ENCODE measurements around the gene SYT7. TPM values are rescaled to one million over a fixed set of nuclear protein-coding genes. Genes with fewer than 3 reads are reported as not detected.

Gene SYT7
- total RNA-seq, 4 donors from 2014 or later: 5.4 to 8.4 (median 7.5) TPM

DNA sequence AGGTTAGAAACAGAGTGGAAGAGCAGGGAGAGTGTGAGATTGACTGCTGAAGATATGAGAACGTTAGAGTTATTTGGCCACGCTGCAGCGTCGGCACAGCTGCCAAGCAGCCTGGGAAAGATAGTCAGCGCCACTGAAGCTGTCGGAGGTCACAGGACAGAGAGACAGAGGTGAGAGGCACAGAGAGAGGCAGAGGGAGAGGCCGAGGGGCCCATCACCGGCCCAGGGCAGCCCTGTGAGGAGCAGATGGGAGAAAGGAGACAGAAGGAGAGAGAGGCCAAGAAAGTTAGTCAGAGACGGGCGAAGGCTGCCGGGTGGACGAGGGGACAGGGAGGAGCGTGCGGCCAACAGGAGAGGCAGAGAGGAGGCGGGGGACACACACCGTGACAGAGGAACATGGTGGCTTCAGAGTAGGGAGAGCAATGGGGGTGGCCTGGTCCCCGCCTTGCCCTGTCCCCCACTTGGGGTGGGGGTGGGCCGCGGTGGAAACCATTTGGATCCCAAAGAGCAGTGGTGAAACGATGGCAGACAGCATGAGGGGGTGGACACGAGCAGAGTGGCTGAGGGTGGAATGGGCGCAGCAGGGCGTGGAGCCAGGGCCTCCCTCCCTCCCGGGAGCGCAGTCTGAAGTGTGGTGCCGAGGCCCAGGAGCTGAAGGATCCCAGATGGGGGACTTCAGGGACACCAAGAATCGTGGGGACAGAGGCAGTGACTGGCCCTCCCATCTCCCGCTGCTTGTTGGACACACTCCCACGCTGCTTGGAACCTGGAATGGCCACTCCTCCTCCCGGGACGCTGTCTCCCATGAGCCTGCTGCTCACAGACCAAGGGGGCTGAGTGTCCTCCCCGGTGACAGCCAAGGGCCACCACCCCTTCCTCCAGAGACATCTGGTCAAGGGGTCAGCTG lies 45.7 kb downstream of the SYT7 start:
- 72% methylated on average over 31 of the region's 32 CpGs for WGBS
- H3K9me3 ChIP-seq: no peaks in the 10 kb centered on the region
- H3K4me3 ChIP-seq: no peak overlapping the region
- TF ChIP-seq POLR2AphosphoS5 (IDR thresholded peaks at IDR 0.05): no peak
- H3K27me3 ChIP-seq: peaks cover 5% of the 10 kb centered on the region
- H3K4me1 ChIP-seq: no peaks in the 10 kb centered on the region
- H3K36me3 ChIP-seq: no peaks in the 10 kb centered on the region
- no peak overlapping the region for H3K27ac ChIP-seq
- no peak for DNase-seq (ENCODE audit: low spot score in 2 of 2)

DNA sequence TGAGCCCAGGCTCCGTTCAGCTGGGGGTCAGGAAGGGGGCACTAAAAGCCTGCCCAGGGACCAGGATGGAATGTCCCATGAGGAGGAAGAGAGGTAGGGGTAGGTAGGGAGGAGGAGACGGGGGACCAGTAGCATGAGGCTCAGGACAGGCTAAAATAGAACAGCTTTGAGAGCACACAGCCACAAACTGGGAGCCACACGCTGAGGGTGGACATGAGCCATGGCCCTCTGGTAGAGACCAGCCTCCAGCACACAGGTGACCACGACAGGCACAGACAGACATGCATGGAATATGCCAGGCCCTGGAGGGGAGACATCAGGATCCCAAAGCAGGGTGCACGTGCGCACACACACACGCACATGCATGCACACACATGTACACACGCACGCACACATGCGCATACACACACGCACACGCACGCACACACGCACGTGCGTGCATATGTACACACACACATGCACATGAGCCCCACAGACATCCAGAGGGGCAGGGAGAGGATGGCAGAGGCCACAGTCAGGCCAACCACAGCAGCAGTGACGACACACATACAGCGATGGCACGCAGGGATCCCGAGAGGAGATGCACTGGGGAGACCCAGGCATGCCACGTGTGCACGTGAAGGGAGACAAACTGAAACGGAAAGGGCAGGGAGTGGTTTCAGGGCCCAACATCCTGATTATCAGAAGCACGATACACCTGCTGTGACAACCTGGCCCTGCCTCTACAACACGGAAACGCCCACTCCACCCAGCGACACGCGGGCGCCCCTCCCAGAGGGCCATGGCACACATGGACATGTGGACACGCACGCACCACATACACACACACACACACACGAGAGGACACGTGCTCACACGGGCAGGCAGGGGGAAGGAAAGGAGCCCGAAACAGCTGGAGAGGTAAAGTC lies 46.6 kb downstream of the SYT7 start:
- Histone ChIP-seq H3K27me3 (peaks cover 5% of the 10 kb centered on the region), H3K9me3 (no peaks in the 10 kb centered on the region), H3K36me3 (no peaks in the 10 kb centered on the region), H3K27ac (no peak overlapping the region), H3K4me1 (peaks cover 3% of the 10 kb centered on the region), H3K4me3 (no peak overlapping the region)
- TF ChIP-seq POLR2AphosphoS5 (IDR thresholded peaks at IDR 0.05) (no peak), POLR2A (IDR thresholded peaks at IDR 0.05) (no peak), EP300 (IDR thresholded peaks at IDR 0.05) (no peak)
- TF ChIP-seq, protein P1, sequence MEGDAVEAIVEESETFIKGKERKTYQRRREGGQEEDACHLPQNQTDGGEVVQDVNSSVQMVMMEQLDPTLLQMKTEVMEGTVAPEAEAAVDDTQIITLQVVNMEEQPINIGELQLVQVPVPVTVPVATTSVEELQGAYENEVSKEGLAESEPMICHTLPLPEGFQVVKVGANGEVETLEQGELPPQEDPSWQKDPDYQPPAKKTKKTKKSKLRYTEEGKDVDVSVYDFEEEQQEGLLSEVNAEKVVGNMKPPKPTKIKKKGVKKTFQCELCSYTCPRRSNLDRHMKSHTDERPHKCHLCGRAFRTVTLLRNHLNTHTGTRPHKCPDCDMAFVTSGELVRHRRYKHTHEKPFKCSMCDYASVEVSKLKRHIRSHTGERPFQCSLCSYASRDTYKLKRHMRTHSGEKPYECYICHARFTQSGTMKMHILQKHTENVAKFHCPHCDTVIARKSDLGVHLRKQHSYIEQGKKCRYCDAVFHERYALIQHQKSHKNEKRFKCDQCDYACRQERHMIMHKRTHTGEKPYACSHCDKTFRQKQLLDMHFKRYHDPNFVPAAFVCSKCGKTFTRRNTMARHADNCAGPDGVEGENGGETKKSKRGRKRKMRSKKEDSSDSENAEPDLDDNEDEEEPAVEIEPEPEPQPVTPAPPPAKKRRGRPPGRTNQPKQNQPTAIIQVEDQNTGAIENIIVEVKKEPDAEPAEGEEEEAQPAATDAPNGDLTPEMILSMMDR (IDR thresholded peaks at IDR 0.05): no peak
- 78% methylated on average over 36 of the region's 36 CpGs for WGBS
- no peak for DNase-seq (ENCODE audit: low spot score in 2 of 2)

DNA sequence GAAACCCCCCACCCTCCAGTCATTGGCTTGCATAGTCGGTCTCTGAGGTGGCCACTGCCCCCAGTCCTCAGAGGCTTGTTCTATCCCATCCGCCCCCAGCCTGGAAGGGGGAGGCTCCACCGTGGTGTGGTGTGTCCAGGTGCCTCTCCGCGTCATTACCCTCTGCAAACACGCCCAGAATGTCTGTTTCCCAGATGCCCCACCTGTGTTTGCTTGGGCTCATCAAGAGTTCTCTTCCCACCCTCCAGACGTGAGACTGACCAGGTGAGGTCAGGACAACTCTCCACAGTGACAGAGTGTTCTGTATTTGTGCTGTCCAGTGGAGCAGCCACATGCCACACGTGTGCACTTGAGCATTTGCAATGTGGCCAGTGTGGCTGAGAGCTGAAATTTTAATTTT lies 47.5 kb downstream of the SYT7 start:
- 81% methylated on average over 8 of the region's 8 CpGs for WGBS
- Histone ChIP-seq H3K9me3 (no peaks in the 10 kb centered on the region), H3K36me3 (no peaks in the 10 kb centered on the region), H3K27ac (no peak overlapping the region), H3K4me1 (peaks cover 3% of the 10 kb centered on the region), H3K4me3 (no peak overlapping the region), H3K27me3 (peaks cover 5% of the 10 kb centered on the region)
- no peak for DNase-seq (ENCODE audit: low spot score in 2 of 2)
- no peak for TF ChIP-seq POLR2A (IDR thresholded peaks at IDR 0.05)
- TF ChIP-seq, protein P1 (IDR thresholded peaks at IDR 0.05): no peak
- no peak for TF ChIP-seq EP300 (IDR thresholded peaks at IDR 0.05)
- TF ChIP-seq POLR2AphosphoS5 (IDR thresholded peaks at IDR 0.05): no peak

DNA sequence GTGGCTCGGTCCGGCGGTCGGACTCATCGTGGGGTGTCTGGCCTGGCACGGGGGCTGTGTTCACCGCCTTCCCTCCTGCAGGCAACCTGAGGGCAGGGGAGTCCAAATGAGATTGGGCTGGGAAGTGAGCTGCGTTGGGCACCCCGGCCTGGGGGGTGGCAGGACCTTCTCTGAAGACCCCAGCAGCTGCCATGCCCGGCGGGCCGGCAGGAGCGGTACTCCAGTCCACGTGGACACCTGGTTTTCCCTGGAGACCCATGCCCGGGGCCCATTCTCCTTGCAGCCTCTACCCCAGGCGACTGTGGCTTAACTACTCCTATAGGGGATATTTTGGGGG lies 47.9 kb downstream of the SYT7 start:
- DNase-seq (ENCODE audit: low spot score in 2 of 2): no peak
- TF ChIP-seq EP300 (IDR thresholded peaks at IDR 0.05) (no peak), POLR2A (IDR thresholded peaks at IDR 0.05) (no peak), POLR2AphosphoS5 (IDR thresholded peaks at IDR 0.05) (no peak)
- TF ChIP-seq, protein P1 (IDR thresholded peaks at IDR 0.05): no peak
- WGBS: 84% methylated on average over 16 of the region's 16 CpGs
- Histone ChIP-seq H3K9me3 (no peaks in the 10 kb centered on the region), H3K4me1 (peaks cover 3% of the 10 kb centered on the region), H3K36me3 (no peaks in the 10 kb centered on the region), H3K4me3 (no peak overlapping the region), H3K27ac (no peak overlapping the region), H3K27me3 (peaks cover 8% of the 10 kb centered on the region)

DNA sequence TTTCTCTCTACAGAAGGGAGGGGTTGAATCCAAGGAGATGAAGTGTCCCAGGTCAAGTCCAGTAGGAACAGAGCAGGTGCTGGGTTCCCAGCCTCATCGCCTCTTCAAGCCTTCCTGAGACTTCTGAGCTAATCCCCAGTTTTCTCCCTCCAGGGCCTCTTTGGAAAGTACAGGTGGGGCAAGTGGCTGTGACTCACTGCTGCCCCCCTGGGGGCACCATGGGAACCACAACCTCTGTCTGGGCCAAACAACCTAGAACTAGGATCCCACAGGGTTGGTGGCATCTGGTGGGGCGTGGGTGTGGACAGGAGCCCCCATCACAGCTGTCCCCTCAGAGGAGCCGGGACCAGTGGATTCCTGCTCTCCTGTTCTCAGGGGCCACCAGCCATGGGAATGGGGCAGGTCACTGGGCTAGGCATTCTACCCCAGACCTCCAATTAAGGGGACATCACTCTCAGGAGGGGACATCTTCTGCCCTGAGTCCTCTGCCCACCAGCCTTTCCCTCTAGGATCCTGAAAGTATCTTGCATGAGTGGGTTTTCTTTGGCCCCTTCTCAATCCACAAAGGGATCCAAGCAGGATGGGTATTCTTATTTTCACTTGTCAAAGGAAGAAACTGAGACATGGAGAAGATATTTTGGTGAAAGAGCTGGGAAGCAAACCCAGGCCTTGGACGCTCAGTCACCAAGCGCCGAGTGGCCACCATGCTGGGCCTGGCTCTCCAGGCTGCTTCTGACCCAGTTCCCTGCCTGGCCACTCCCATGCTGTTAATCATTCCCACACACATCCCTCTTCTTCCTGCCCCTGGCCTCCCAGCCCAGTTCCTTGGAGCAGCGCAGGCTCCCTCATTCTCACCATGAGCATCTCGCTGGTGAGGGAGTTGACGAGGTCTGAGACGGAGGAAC lies 48.5 kb downstream of the SYT7 start:
- DNase-seq (ENCODE audit: low spot score in 2 of 2): no peak

More for the DNA sequence above, 48.5 kb downstream of the SYT7 start:
- H3K27me3 ChIP-seq: peaks cover 12% of the 10 kb centered on the region
- WGBS: 68% methylated on average over 8 of the region's 10 CpGs
- TF ChIP-seq EP300 (IDR thresholded peaks at IDR 0.05): no peak
- TF ChIP-seq, protein P1 (IDR thresholded peaks at IDR 0.05): peak; percentile 23 to 80
- peaks cover 3% of the 10 kb centered on the region for H3K4me1 ChIP-seq
- H3K9me3 ChIP-seq: no peaks in the 10 kb centered on the region
- H3K36me3 ChIP-seq: no peaks in the 10 kb centered on the region
- no peak overlapping the region for H3K4me3 ChIP-seq
- no peak overlapping the region for H3K27ac ChIP-seq
